Lower leg skin (tissue), 4 donors: ENCODE data around the gene CAMSAP2. TPM values are rescaled to one million over a fixed set of nuclear protein-coding genes. Genes with fewer than 3 reads are reported as not detected.
"Not testable (repeated sequence)": the region's sequence is repeated elsewhere in the genome, so short reads cannot be mapped to it uniquely, and the experiment has no call there.

Source experiments
- DNase-seq, 2 donors: peaks; one replicate each; pipeline ENCODE4 v3.0.0-alpha.2; 2019; ENCODE audit warnings: low spot score in 2 of 2
- H3K4me3 ChIP-seq: fragments of 200-600 bp; sonication (generic); 2 replicates; pipeline ENCODE4 v1.5.1; 2017; ENCODE audit warnings: mild to moderate bottlenecking, low read depth; ENCODE audit not compliant: poor library complexity, severe bottlenecking
- CTCF ChIP-seq, 3 donors: fragments of 450-650 bp; IDR thresholded peaks; one replicate each; pipeline ENCODE4 v1.5.1; 2016; ENCODE audit warnings: antibody characterized with exemption in 3 of 3, mild to moderate bottlenecking in 3 of 3, moderate library complexity in 2 of 3
- POLR2A ChIP-seq, 2 donors: fragments of 450-650 bp; IDR thresholded peaks; one replicate each; pipeline ENCODE4 v1.6.1; 2016 to 2017; ENCODE audit warnings: antibody characterized with exemption in 2 of 2, mild to moderate bottlenecking in 1 of 2, moderate library complexity in 1 of 2
- WGBS, 2 donors: methylation state at CpG; one replicate each; pipeline ENCODE4 v1.1.5; 2018; 5-methylcytosine and 5-hydroxymethylcytosine counted together
- intact Hi-C: fragments of 100-400 bp; cut with DNase I; formaldehyde crosslinking; loops from one replicate; pipeline ENCODE4 v1.15.0; 2023; ENCODE audit warnings: low total_unique reads
- total RNA-seq, 4 donors: library from RNA; depleted of rRNA; stranded (reverse); fragments of >200 nt; gene quantifications; one replicate each; pipeline ENCODE4 v1.1.0, GENCODE V29; 2016

CAMSAP2 gene
- total RNA-seq, 4 donors from 2014 or later: 22.5 to 41.3 (median 36.1) TPM

- peak; percentile 43 to 88 for DNase-seq
- intact Hi-C loops: no loop called here
- no peak for TF ChIP-seq CTCF (IDR thresholded peaks at IDR 0.05)
- TF ChIP-seq POLR2A (IDR thresholded peaks at IDR 0.05): no peak
- WGBS, 2 donors: 2 to 3% methylated on average over 15 to 24 of the region's 26 CpGs
- peak overlapping the region; percentile 75 for H3K4me3 ChIP-seq
These were observed 1.2 kb downstream of the CAMSAP2 start for GRCh38 chr1:200739702-200740570.

- WGBS, 2 donors: 4 to 10% methylated on average over 3 of the region's 3 CpGs
- intact Hi-C loops: no loop called here
- TF ChIP-seq CTCF (IDR thresholded peaks at IDR 0.05): no peak
- no peak for TF ChIP-seq POLR2A (IDR thresholded peaks at IDR 0.05)
- no peak for DNase-seq
- H3K4me3 ChIP-seq: no peak overlapping the region
These were observed 2.0 kb downstream of the CAMSAP2 start for GRCh38 chr1:200740571-200741208.

- H3K4me3 ChIP-seq: no peak overlapping the region
- WGBS, 2 donors: 19 to 21% methylated on average over 3 of the region's 3 CpGs
- DNase-seq: no peak
- intact Hi-C loops: no loop called here
- TF ChIP-seq POLR2A (IDR thresholded peaks at IDR 0.05) (no peak), CTCF (IDR thresholded peaks at IDR 0.05) (no peak)
These were observed 3.0 kb downstream of the CAMSAP2 start for GRCh38 chr1:200741551-200742207.

GRCh38 chr1:200744143-200744542 is 5.5 kb downstream of the CAMSAP2 start:
- no peak for DNase-seq
- WGBS, 2 donors: 91 to 95% methylated on average over 1 of the region's 1 CpG
- TF ChIP-seq CTCF (IDR thresholded peaks at IDR 0.05): no peak
- no peak for TF ChIP-seq POLR2A (IDR thresholded peaks at IDR 0.05)
- intact Hi-C loops: no loop called here
- H3K4me3 ChIP-seq: no peak overlapping the region

- H3K4me3 ChIP-seq: no peak overlapping the region
- TF ChIP-seq CTCF (IDR thresholded peaks at IDR 0.05) (no peak), POLR2A (IDR thresholded peaks at IDR 0.05) (no peak)
- intact Hi-C loops: no loop called here
- DNase-seq: no peak
These were observed 10.4 kb downstream of the CAMSAP2 start for GRCh38 chr1:200749090-200749489.

GRCh38 chr1:200750749-200751148 is 12.1 kb downstream of the CAMSAP2 start:
- H3K4me3 ChIP-seq, DNase-seq, intact Hi-C loops: not testable (repeated sequence)
- 79 to 84% methylated on average over 10 of the region's 10 CpGs for WGBS, 2 donors
